ENCODE measurements around the gene GCNT1. TPM values are rescaled to one million over a fixed set of nuclear protein-coding genes. Genes with fewer than 3 reads are reported as not detected.

Gene GCNT1
- polyA plus RNA-seq, 1 of the 3 experiments (the other 2 are of a cell fraction) = 0.76 TPM

DNA sequence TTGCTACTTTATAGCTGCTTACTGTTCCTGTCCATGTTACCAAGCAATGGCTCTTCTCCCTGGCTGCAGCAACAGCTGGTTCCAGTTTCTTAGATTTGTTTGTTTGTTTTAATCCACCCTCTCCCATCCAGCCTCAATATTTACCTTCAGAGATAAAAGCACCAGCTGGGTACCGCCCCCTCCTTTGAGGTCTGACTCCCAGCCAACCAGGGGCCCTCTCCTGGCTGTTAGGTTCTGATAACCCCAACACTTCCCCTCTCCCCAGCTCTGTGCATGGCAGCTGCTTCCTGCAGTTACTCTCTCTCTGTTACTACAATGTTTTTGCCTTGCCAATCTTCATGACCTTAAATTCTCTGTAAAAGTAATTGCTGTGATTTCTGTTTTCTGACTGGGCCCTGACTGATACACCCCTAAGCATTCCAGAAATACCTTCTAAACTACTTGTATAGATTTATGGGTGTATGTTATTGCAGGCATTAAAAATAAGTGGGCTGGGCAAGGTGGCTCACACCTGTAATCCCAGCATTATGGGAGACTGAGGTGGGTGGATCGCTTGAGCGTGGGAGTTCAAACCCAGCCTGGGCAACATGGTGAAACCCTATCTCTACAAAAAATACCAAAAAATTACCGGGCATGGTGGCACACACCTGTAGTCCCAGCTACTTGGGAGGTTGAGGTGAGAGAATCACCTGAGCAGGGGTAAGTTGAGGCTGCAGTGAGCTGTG is 2.6 kb upstream of the GCNT1 start (continued):
- TF ChIP-seq PBX3 (IDR thresholded peaks at IDR 0.05) (no peak), MXI1 (IDR thresholded peaks at IDR 0.05; ENCODE audit: low read depth, low read length) (no peak), FOSL2 (IDR thresholded peaks at IDR 0.05; ENCODE audit: borderline replicate concordance, low read depth) (no peak), NFIC (IDR thresholded peaks at IDR 0.05; ENCODE audit: borderline replicate concordance) (no peak), USF1 (IDR thresholded peaks at IDR 0.05; ENCODE audit: borderline replicate concordance, low read depth) (no peak)
- TF ChIP-seq, protein P1, sequence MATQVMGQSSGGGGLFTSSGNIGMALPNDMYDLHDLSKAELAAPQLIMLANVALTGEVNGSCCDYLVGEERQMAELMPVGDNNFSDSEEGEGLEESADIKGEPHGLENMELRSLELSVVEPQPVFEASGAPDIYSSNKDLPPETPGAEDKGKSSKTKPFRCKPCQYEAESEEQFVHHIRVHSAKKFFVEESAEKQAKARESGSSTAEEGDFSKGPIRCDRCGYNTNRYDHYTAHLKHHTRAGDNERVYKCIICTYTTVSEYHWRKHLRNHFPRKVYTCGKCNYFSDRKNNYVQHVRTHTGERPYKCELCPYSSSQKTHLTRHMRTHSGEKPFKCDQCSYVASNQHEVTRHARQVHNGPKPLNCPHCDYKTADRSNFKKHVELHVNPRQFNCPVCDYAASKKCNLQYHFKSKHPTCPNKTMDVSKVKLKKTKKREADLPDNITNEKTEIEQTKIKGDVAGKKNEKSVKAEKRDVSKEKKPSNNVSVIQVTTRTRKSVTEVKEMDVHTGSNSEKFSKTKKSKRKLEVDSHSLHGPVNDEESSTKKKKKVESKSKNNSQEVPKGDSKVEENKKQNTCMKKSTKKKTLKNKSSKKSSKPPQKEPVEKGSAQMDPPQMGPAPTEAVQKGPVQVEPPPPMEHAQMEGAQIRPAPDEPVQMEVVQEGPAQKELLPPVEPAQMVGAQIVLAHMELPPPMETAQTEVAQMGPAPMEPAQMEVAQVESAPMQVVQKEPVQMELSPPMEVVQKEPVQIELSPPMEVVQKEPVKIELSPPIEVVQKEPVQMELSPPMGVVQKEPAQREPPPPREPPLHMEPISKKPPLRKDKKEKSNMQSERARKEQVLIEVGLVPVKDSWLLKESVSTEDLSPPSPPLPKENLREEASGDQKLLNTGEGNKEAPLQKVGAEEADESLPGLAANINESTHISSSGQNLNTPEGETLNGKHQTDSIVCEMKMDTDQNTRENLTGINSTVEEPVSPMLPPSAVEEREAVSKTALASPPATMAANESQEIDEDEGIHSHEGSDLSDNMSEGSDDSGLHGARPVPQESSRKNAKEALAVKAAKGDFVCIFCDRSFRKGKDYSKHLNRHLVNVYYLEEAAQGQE (IDR thresholded peaks at IDR 0.05; ENCODE audit: low read depth, low read length) = no peak

- H3K36me3 ChIP-seq (replicated peaks in 1 of 2; ENCODE audit: control insufficient read depth in 1 of 2, insufficient read depth in 2 of 2, low read length in 1 of 2) = no peaks in the 10 kb centered on the region
- no peak for TF ChIP-seq ELF1 (IDR thresholded peaks at IDR 0.05)
- peak; percentile 45 for TF ChIP-seq CTCF (IDR thresholded peaks at IDR 0.05)
- TF ChIP-seq EZH2phosphoT487 (IDR thresholded peaks at IDR 0.05; ENCODE audit: borderline replicate concordance, low read depth) = peak; percentile 60; the same call in 1 of the 2 replicates
- TF ChIP-seq POLR2AphosphoS5 (IDR thresholded peaks at IDR 0.05; ENCODE audit: low read depth, low read length) = no peak
- TF ChIP-seq ZBTB33 (IDR thresholded peaks at IDR 0.05; ENCODE audit: borderline replicate concordance, low read depth) = no peak
- no peak for TF ChIP-seq USF1 (IDR thresholded peaks at IDR 0.05; ENCODE audit: borderline replicate concordance, low read depth)
- H3K9me2 ChIP-seq = no peaks in the 10 kb centered on the region
- H3K4me2 ChIP-seq = peak overlapping the region; percentile 94
- H3K27ac ChIP-seq (ENCODE audit: low read depth in 2 of 2, low read length in 1 of 2) = no peak overlapping the region
- peak overlapping the region; percentile 53 for H2AFZ ChIP-seq (ENCODE audit: low read depth)
- no peaks in the 10 kb centered on the region for H3K4me1 ChIP-seq (ENCODE audit: control insufficient read depth in 1 of 2, insufficient read depth in 2 of 2, low read depth in 1 of 2, low read length in 1 of 2)
- H3K9me3 ChIP-seq = no peaks in the 10 kb centered on the region
- H4K20me1 ChIP-seq (ENCODE audit: insufficient read depth) = no peaks in the 10 kb centered on the region
- H3K27me3 ChIP-seq (ENCODE audit: insufficient read depth) = peaks cover 44% of the 10 kb centered on the region; the same call in 1 of the 2 replicates
- ChIA-PET POLR2A (no interaction called here), CTCF (interaction anchor here (0.6 kb wide), 1 partner anchor 161 kb away, joined by 3 read pairs; no protein-coding TSS in a partner anchor)
- H3F3A ChIP-seq (replicated peaks; ENCODE audit: insufficient read depth) = peaks cover 4% of the 10 kb centered on the region
- DNase-seq = peak; percentile 21
- no peak overlapping the region for H3K9ac ChIP-seq
- H3K4me3 ChIP-seq (ENCODE audit: low read depth in 2 of 2, low read length in 1 of 2) = peak overlapping the region; percentile 39 to 68; a peak in 3 of 4 replicates
- no peaks in the 10 kb centered on the region for H3K79me2 ChIP-seq (ENCODE audit: insufficient read depth)
- 27% methylated on average over 32 of the region's 32 CpGs for WGBS (ENCODE audit: low lambda C conversion rate)
Observed at GRCh38 chr9:76459694-76460635, 983 bp downstream of the GCNT1 start.

Data from SK-N-SH (cell line).